ENCODE data around the gene SLC39A12. TPM values are rescaled to one million over a fixed set of nuclear protein-coding genes. Genes with fewer than 3 reads are reported as not detected.

The SLC39A12 gene
- total and polyA plus RNA-seq, 2 experiments from 2014 or later, result not detected

DNA sequence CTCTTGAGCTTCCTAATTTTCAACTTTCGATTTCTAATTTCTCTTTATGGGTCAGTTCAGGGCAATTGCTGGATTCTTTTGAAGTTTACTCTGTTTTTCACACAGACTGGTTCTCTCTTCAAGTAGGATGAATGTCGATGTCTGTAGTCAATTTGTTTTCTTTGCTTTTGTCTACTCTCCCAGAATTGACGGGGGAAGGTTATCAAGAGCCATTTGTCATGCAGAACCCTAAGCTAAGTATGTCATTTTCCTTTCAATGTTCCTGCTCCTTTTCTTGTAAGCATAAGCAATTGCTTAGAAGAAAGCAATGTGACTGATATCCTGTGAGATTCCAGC, 53.7 kb downstream of the SLC39A12 start:
- ATAC-seq, result peak; percentile 62; the same call in 2 of the 3 replicates
- no peak overlapping the region for H3K27ac ChIP-seq (ENCODE audit: low read depth)

DNA sequence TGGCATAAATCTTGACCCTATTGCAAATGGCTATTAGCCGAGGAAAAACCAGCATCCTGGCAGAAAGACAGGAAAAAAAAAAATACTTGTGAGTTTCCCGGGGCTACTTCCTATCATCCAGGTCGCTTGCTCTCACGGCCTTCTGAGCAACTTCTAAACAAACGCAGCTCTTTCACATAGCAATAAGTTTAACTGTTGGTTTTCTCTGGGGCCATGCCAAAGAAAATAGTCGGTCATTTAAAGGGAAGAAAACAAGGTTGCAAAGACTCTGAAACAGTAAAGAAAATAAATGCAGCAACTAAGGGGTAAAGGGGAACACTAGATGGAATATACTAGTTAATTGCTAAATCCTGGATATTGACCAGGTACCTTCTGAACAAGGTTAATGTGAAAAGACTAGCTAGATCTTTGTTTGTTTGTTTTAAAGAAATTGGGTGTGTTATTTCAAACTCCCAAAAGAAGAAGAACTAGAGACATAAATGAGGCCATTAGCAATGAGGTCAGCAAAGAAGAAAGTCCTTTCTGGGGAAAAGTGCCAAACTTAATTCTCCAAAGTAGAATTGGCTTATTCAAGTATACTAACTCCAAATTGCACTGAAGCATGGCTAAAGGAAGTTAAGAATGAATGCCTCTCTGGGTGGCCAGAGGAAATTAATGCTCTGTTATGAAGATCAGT, 54.2 kb downstream of the SLC39A12 start:
- peaks cover 1% of the 10 kb centered on the region for H3K27me3 Mint-ChIP-seq (ENCODE audit: insufficient read depth, low read depth, poor library complexity)
- Histone ChIP-seq H2AFZ (no peak overlapping the region), H3K4me3 (no peak overlapping the region), H3K4me2 (peak overlapping the region; percentile 46), H4K20me1 (replicated peaks; ENCODE audit: insufficient read depth) (no peaks in the 10 kb centered on the region), H3F3A (replicated peaks; ENCODE audit: low read depth) (no peaks in the 10 kb centered on the region), H3K79me2 (replicated peaks; ENCODE audit: insufficient read depth) (no peaks in the 10 kb centered on the region), H3K36me3 (ENCODE audit: insufficient read depth) (no peaks in the 10 kb centered on the region), H3K4me1 (ENCODE audit: insufficient read depth) (peaks cover 28% of the 10 kb centered on the region), H3K9me2 (ENCODE audit: insufficient read depth) (peaks cover 12% of the 10 kb centered on the region), H3K27me3 (ENCODE audit: insufficient read depth) (no peaks in the 10 kb centered on the region), H3K27ac (ENCODE audit: low read depth) (no peak overlapping the region)
- no peaks in the 10 kb centered on the region for H3K36me3 Mint-ChIP-seq (ENCODE audit: low read depth)
- DNase-seq (ENCODE audit: low spot score), result peak; percentile 37
- H3K9me3 Mint-ChIP-seq, result no peaks in the 10 kb centered on the region
- no peak; the same call in 1 of the 3 replicates for ATAC-seq
- H3K4me3 Mint-ChIP-seq, result no peak overlapping the region
- H3K27ac Mint-ChIP-seq, result peak overlapping the region; percentile 45; the same call in 1 of the 2 replicates
- H3K4me1 Mint-ChIP-seq, result peaks cover 32% of the 10 kb centered on the region
- TF ChIP-seq STAT1 (IDR thresholded peaks at IDR 0.05; ENCODE audit: unreplicated experiment) (no peak), CREB1 (CRISPR knock-in tag; IDR thresholded peaks at IDR 0.05; ENCODE audit: low read depth) (no peak), POLR2AphosphoS5 (IDR thresholded peaks at IDR 0.05; ENCODE audit: low read depth) (no peak), CTCF (conservative IDR thresholded peaks at IDR 0.05; ENCODE audit: low read depth in 2 of 2) (no peak), NANOG (IDR thresholded peaks at IDR 0.05; ENCODE audit: borderline replicate concordance) (no peak), ZNF114 (CRISPR knock-in tag; IDR thresholded peaks at IDR 0.05) (no peak), ZNF331 (CRISPR knock-in tag; IDR thresholded peaks at IDR 0.05; ENCODE audit: low read depth) (no peak), EZH2 (IDR thresholded peaks at IDR 0.05; ENCODE audit: low read depth, unreplicated experiment) (no peak), EZH2phosphoT487 (IDR thresholded peaks at IDR 0.05; ENCODE audit: unreplicated experiment) (no peak), JUNB (IDR thresholded peaks at IDR 0.05; ENCODE audit: unreplicated experiment) (no peak), ETS1 (IDR thresholded peaks at IDR 0.05) (no peak)

More for the DNA sequence above, 53.7 kb downstream of the SLC39A12 start:
- H2AFZ ChIP-seq, result no peak overlapping the region
- no peak overlapping the region for H3K4me3 ChIP-seq
- peak; percentile 42 for DNase-seq (ENCODE audit: low spot score)
- peaks cover 12% of the 10 kb centered on the region for H3K9me2 ChIP-seq (ENCODE audit: insufficient read depth)
- H3K36me3 Mint-ChIP-seq (ENCODE audit: low read depth), result no peaks in the 10 kb centered on the region
- no peaks in the 10 kb centered on the region for H3K79me2 ChIP-seq (replicated peaks; ENCODE audit: insufficient read depth)
- peak overlapping the region; percentile 46 for H3K4me2 ChIP-seq
- no peaks in the 10 kb centered on the region for H3K36me3 ChIP-seq (ENCODE audit: insufficient read depth)
- no peaks in the 10 kb centered on the region for H3K27me3 ChIP-seq (ENCODE audit: insufficient read depth)
- H3K4me1 ChIP-seq (ENCODE audit: insufficient read depth), result peaks cover 28% of the 10 kb centered on the region
- no peaks in the 10 kb centered on the region for H3K9me3 Mint-ChIP-seq
- no peak overlapping the region; the same call in 1 of the 2 replicates for H3K27ac Mint-ChIP-seq
- TF ChIP-seq ETS1 (IDR thresholded peaks at IDR 0.05) (no peak), EZH2phosphoT487 (IDR thresholded peaks at IDR 0.05; ENCODE audit: unreplicated experiment) (no peak)
- peaks cover 31% of the 10 kb centered on the region for H3K4me1 Mint-ChIP-seq
- H3F3A ChIP-seq (replicated peaks; ENCODE audit: low read depth), result no peaks in the 10 kb centered on the region
- no peaks in the 10 kb centered on the region for H4K20me1 ChIP-seq (replicated peaks; ENCODE audit: insufficient read depth)
- peaks cover 1% of the 10 kb centered on the region for H3K27me3 Mint-ChIP-seq (ENCODE audit: insufficient read depth, low read depth, poor library complexity)
- H3K4me3 Mint-ChIP-seq, result no peak overlapping the region
